GM23338 (cell line): ENCODE measurements around the gene KIF5A. TPM values are rescaled to one million over a fixed set of nuclear protein-coding genes. Genes with fewer than 3 reads are reported as not detected.

Experiments
- ATAC-seq: fragments of 200-7000 bp; cut with Tn5 transposase; 3 replicates; pipeline ENCODE4 v1.9.1; 2020
- DNase-seq: peaks from one replicate; pipeline ENCODE4 v3.0.0-alpha.2; 2015; ENCODE audit warnings: low spot score
- H2AFZ ChIP-seq: fragments of 200-600 bp; sonication (generic); 2 replicates; pipeline ENCODE4 v1.8.0; 2016; ENCODE audit warnings: antibody characterized with exemption, mild to moderate bottlenecking, moderate library complexity
- H3F3A ChIP-seq: fragments of 200-600 bp; sonication (generic); replicated peaks from 2 replicates; pipeline ENCODE4 v1.8.0; 2017; ENCODE audit warnings: antibody characterized with exemption, mixed run types, low read depth
- H3K27ac ChIP-seq: fragments of 200-600 bp; sonication (generic); 2 replicates; pipeline ENCODE4 v1.6.1; 2016; ENCODE audit warnings: low read depth
- H3K27me3 ChIP-seq: fragments of 200-600 bp; sonication (generic); 2 replicates; pipeline ENCODE4 v1.8.0; 2016; ENCODE audit warnings: mild to moderate bottlenecking, mixed run types, moderate library complexity; ENCODE audit not compliant: insufficient read depth
- H3K36me3 ChIP-seq: fragments of 200-600 bp; sonication (generic); 2 replicates; pipeline ENCODE4 v1.8.0; 2016; ENCODE audit warnings: mild to moderate bottlenecking; ENCODE audit not compliant: insufficient read depth
- H3K4me1 ChIP-seq: fragments of 200-600 bp; sonication (generic); 2 replicates; pipeline ENCODE4 v1.8.0; 2016; ENCODE audit warnings: mild to moderate bottlenecking, moderate library complexity; ENCODE audit not compliant: insufficient read depth
- H3K4me2 ChIP-seq: fragments of 200-600 bp; sonication (generic); 2 replicates; pipeline ENCODE4 v1.7.1; 2017; ENCODE audit warnings: mixed run types
- H3K4me3 ChIP-seq: fragments of 200-600 bp; sonication (generic); 2 replicates; pipeline ENCODE4 v1.6.1; 2016; ENCODE audit warnings: mixed run types
- H3K79me2 ChIP-seq: fragments of 200-600 bp; sonication (generic); replicated peaks from 2 replicates; pipeline ENCODE4 v1.8.0; 2017; ENCODE audit warnings: mild to moderate bottlenecking; ENCODE audit not compliant: insufficient read depth
- H3K9me2 ChIP-seq: fragments of 200-600 bp; sonication (generic); 2 replicates; pipeline ENCODE4 v1.8.0; 2017; ENCODE audit not compliant: insufficient read depth
- H4K20me1 ChIP-seq: fragments of 200-600 bp; sonication (generic); replicated peaks from 2 replicates; pipeline ENCODE4 v1.8.0; 2017; ENCODE audit warnings: mild to moderate bottlenecking; ENCODE audit not compliant: insufficient read depth
- H3K27ac Mint-ChIP-seq: 2 replicates; pipeline ENCODE4 v1.8.0; 2020; ENCODE audit warnings: inconsistent platforms, mild to moderate bottlenecking, moderate library complexity, mixed read lengths
- H3K27me3 Mint-ChIP-seq: 3 replicates; pipeline ENCODE4 v1.8.0; 2022; ENCODE audit warnings: low read depth, mild to moderate bottlenecking, moderate library complexity, mixed read lengths, inconsistent platforms; ENCODE audit not compliant: insufficient read depth, poor library complexity
- H3K36me3 Mint-ChIP-seq: 3 replicates; pipeline ENCODE4 v1.8.0; 2021; ENCODE audit warnings: low read depth, mild to moderate bottlenecking, inconsistent platforms, moderate library complexity, mixed read lengths
- H3K4me1 Mint-ChIP-seq: 3 replicates; pipeline ENCODE4 v1.8.0; 2020; ENCODE audit warnings: mild to moderate bottlenecking, inconsistent platforms, mixed read lengths
- H3K4me3 Mint-ChIP-seq: 3 replicates; pipeline ENCODE4 v1.8.0; 2021; ENCODE audit warnings: moderate library complexity, mild to moderate bottlenecking, inconsistent platforms, mixed read lengths
- H3K9me3 Mint-ChIP-seq: 3 replicates; pipeline ENCODE4 v1.8.0; 2020; ENCODE audit warnings: moderate library complexity, mild to moderate bottlenecking, inconsistent platforms, mixed read lengths
- CREB1 ChIP-seq: fragments of 250-450 bp; sonication (Bioruptor Pico); IDR thresholded peaks from 2 replicates; pipeline ENCODE4 v1.5.0; 2020; ENCODE audit warnings: low read depth, mild to moderate bottlenecking, moderate library complexity
- EZH2 ChIP-seq: fragments of 200-600 bp; sonication (generic); IDR thresholded peaks from one replicate; pipeline ENCODE4 v1.8.0; 2017; ENCODE audit warnings: antibody characterized with exemption, mild to moderate bottlenecking, low read depth; ENCODE audit not compliant: unreplicated experiment
- EZH2phosphoT487 ChIP-seq: fragments of 200-600 bp; sonication (generic); IDR thresholded peaks from one replicate; pipeline ENCODE4 v1.8.1; 2018; ENCODE audit warnings: antibody characterized with exemption; ENCODE audit not compliant: unreplicated experiment
- JUNB ChIP-seq: IDR thresholded peaks from one replicate; pipeline ENCODE4 v1.6.1; 2016; ENCODE audit warnings: antibody characterized with exemption; ENCODE audit not compliant: unreplicated experiment
- NANOG ChIP-seq: IDR thresholded peaks from 2 replicates; pipeline ENCODE4 v1.6.1; 2016; ENCODE audit warnings: antibody characterized with exemption, borderline replicate concordance
- POLR2AphosphoS5 ChIP-seq: IDR thresholded peaks from 2 replicates; pipeline ENCODE4 v1.6.1; 2016; ENCODE audit warnings: antibody characterized with exemption, low read depth
- REST ChIP-seq: IDR thresholded peaks from one replicate; pipeline ENCODE4 v1.6.1; 2018; ENCODE audit warnings: antibody characterized with exemption; ENCODE audit not compliant: unreplicated experiment
- STAT1 ChIP-seq: IDR thresholded peaks from one replicate; pipeline ENCODE4 v1.6.1; 2016; ENCODE audit warnings: antibody characterized with exemption; ENCODE audit not compliant: unreplicated experiment
- polyA plus RNA-seq: library from polyadenylated mRNA; unstranded; fragments of >200 nt; fragmentation: Nextera tagmentation; extraction: Ambion mirVana; gene quantifications from 2 replicates; pipeline ENCODE4 v1.2.1, GENCODE V29; 2016
- total RNA-seq: library from RNA; depleted of rRNA; stranded (reverse); fragments of >200 nt; shearing (Covaris generic); gene quantifications from 2 replicates; pipeline ENCODE4 v1.2.3, GENCODE V29; 2014
- TF ChIP-seq, protein P1 (sequence below): fragments of 250-450 bp; sonication (Bioruptor Pico); IDR thresholded peaks from 2 replicates; pipeline ENCODE4 v1.5.0; 2020; ENCODE audit warnings: mild to moderate bottlenecking, moderate library complexity
- TF ChIP-seq, protein P2 (sequence below), 2 experiments: fragments of 200-600 bp in 1 of 2; sonication (generic) in 1 of 2; conservative IDR thresholded peaks; 2 replicates each; pipeline versions ENCODE4 v1.5.1 to v1.6.1; 2016 to 2017; ENCODE audit warnings: antibody characterized with exemption in 2 of 2, low read depth in 2 of 2, mild to moderate bottlenecking in 2 of 2, moderate library complexity in 1 of 2

The KIF5A gene
- total and polyA plus RNA-seq, 2 experiments from 2014 or later = 11.1 to 21.3 TPM

DNA sequence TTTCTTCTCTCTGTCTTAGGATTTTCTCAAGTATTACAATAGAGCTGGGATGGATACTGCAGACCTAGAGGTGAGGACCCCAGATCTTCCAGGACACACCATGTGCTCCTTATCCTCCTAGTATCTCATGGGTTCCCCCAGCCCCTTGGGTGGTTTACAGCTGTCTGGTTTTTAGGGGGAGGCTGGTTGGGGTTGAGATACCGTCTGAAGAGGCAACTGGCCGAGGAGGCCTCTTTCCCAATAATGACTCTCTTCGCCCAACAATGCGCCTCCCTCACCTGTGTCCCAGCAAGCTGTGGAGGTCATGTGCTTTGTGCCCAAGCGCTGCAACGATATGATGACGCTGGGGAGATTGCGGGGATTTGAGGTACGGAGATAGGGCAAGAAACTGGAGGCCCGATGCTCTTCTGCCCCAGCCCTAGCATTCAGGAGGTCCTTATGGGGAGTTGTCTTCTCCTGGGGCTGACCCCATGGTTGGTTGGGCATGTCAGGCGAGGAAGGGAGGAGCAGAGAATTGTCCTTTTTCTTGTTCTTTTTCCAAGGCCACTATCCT lies 65.2 kb downstream of the KIF5A start:
- Mint-ChIP-seq H3K27me3 (peaks cover 87% of the 10 kb centered on the region), H3K4me1 (peaks cover 26% of the 10 kb centered on the region), H3K9me3 (no peaks in the 10 kb centered on the region), H3K4me3 (no peak overlapping the region), H3K27ac (no peak overlapping the region), H3K36me3 (peaks cover 20% of the 10 kb centered on the region; the same call in 1 of the 3 replicates)
- DNase-seq = no peak
- Histone ChIP-seq H3K27ac (no peak overlapping the region), H3K9me2 (no peaks in the 10 kb centered on the region), H2AFZ (no peak overlapping the region), H3K4me3 (no peak overlapping the region), H3K4me1 (peaks cover 28% of the 10 kb centered on the region; the same call in 1 of the 2 replicates), H3F3A (0 out of 2 replicates have a peak, but pooled peaks cover 9% of the 10 kb centered on the region), H3K36me3 (peaks cover 4% of the 10 kb centered on the region; the same call in 1 of the 2 replicates), H4K20me1 (no peaks in the 10 kb centered on the region; the same call in 1 of the 2 replicates), H3K79me2 (no peaks in the 10 kb centered on the region), H3K27me3 (peaks cover 95% of the 10 kb centered on the region), H3K4me2 (no peak overlapping the region)
- TF ChIP-seq EZH2phosphoT487 (no peak), EZH2 (peak; percentile 15)
- TF ChIP-seq, protein P1, sequence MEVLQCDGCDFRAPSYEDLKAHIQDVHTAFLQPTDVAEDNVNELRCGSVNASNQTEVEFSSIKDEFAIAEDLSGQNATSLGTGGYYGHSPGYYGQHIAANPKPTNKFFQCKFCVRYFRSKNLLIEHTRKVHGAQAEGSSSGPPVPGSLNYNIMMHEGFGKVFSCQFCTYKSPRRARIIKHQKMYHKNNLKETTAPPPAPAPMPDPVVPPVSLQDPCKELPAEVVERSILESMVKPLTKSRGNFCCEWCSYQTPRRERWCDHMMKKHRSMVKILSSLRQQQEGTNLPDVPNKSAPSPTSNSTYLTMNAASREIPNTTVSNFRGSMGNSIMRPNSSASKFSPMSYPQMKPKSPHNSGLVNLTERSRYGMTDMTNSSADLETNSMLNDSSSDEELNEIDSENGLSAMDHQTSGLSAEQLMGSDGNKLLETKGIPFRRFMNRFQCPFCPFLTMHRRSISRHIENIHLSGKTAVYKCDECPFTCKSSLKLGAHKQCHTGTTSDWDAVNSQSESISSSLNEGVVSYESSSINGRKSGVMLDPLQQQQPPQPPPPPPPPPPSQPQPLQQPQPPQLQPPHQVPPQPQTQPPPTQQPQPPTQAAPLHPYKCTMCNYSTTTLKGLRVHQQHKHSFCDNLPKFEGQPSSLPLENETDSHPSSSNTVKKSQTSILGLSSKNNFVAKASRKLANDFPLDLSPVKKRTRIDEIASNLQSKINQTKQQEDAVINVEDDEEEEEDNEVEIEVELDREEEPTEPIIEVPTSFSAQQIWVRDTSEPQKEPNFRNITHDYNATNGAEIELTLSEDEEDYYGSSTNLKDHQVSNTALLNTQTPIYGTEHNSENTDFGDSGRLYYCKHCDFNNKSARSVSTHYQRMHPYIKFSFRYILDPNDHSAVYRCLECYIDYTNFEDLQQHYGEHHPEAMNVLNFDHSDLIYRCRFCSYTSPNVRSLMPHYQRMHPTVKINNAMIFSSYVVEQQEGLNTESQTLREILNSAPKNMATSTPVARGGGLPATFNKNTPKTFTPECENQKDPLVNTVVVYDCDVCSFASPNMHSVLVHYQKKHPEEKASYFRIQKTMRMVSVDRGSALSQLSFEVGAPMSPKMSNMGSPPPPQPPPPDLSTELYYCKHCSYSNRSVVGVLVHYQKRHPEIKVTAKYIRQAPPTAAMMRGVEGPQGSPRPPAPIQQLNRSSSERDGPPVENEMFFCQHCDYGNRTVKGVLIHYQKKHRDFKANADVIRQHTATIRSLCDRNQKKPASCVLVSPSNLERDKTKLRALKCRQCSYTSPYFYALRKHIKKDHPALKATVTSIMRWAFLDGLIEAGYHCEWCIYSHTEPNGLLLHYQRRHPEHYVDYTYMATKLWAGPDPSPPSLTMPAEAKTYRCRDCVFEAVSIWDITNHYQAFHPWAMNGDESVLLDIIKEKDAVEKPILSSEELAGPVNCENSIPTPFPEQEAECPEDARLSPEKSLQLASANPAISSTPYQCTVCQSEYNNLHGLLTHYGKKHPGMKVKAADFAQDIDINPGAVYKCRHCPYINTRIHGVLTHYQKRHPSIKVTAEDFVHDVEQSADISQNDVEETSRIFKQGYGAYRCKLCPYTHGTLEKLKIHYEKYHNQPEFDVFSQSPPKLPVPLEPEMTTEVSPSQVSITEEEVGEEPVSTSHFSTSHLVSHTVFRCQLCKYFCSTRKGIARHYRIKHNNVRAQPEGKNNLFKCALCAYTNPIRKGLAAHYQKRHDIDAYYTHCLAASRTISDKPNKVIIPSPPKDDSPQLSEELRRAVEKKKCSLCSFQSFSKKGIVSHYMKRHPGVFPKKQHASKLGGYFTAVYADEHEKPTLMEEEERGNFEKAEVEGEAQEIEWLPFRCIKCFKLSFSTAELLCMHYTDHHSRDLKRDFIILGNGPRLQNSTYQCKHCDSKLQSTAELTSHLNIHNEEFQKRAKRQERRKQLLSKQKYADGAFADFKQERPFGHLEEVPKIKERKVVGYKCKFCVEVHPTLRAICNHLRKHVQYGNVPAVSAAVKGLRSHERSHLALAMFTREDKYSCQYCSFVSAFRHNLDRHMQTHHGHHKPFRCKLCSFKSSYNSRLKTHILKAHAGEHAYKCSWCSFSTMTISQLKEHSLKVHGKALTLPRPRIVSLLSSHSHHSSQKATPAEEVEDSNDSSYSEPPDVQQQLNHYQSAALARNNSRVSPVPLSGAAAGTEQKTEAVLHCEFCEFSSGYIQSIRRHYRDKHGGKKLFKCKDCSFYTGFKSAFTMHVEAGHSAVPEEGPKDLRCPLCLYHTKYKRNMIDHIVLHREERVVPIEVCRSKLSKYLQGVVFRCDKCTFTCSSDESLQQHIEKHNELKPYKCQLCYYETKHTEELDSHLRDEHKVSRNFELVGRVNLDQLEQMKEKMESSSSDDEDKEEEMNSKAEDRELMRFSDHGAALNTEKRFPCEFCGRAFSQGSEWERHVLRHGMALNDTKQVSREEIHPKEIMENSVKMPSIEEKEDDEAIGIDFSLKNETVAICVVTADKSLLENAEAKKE (CRISPR knock-in tag) = no peak
- no peak for ATAC-seq

- no peaks in the 10 kb centered on the region for H3K9me2 ChIP-seq
- H3K36me3 ChIP-seq = peaks cover 4% of the 10 kb centered on the region; the same call in 1 of the 2 replicates
- no peak for DNase-seq
- no peak overlapping the region for H3K27ac ChIP-seq
- no peaks in the 10 kb centered on the region for H3K79me2 ChIP-seq
- H3K4me2 ChIP-seq = no peak overlapping the region
- no peak for ATAC-seq
- H3K9me3 Mint-ChIP-seq = no peaks in the 10 kb centered on the region
- H2AFZ ChIP-seq = no peak overlapping the region
- H3K4me3 Mint-ChIP-seq = no peak overlapping the region
- H3K27me3 ChIP-seq = peaks cover 95% of the 10 kb centered on the region
- 0 out of 2 replicates have a peak, but pooled peaks cover 13% of the 10 kb centered on the region for H3F3A ChIP-seq
- peaks cover 89% of the 10 kb centered on the region for H3K27me3 Mint-ChIP-seq
- H3K4me1 Mint-ChIP-seq = peaks cover 28% of the 10 kb centered on the region
- H3K4me1 ChIP-seq = peaks cover 31% of the 10 kb centered on the region; the same call in 1 of the 2 replicates
- no peak overlapping the region for H3K27ac Mint-ChIP-seq
- peaks cover under 1% of the 10 kb centered on the region; the same call in 1 of the 2 replicates for H4K20me1 ChIP-seq
- H3K36me3 Mint-ChIP-seq = peaks cover 20% of the 10 kb centered on the region; the same call in 1 of the 3 replicates
- H3K4me3 ChIP-seq = no peak overlapping the region
- no peak for TF ChIP-seq NANOG
- no peak for TF ChIP-seq STAT1
- TF ChIP-seq, protein P2, sequence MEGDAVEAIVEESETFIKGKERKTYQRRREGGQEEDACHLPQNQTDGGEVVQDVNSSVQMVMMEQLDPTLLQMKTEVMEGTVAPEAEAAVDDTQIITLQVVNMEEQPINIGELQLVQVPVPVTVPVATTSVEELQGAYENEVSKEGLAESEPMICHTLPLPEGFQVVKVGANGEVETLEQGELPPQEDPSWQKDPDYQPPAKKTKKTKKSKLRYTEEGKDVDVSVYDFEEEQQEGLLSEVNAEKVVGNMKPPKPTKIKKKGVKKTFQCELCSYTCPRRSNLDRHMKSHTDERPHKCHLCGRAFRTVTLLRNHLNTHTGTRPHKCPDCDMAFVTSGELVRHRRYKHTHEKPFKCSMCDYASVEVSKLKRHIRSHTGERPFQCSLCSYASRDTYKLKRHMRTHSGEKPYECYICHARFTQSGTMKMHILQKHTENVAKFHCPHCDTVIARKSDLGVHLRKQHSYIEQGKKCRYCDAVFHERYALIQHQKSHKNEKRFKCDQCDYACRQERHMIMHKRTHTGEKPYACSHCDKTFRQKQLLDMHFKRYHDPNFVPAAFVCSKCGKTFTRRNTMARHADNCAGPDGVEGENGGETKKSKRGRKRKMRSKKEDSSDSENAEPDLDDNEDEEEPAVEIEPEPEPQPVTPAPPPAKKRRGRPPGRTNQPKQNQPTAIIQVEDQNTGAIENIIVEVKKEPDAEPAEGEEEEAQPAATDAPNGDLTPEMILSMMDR (conservative IDR thresholded peaks at IDR 0.05; ENCODE audit: low read depth in 2 of 2) = no peak
- TF ChIP-seq POLR2AphosphoS5 = no peak
- no peak for TF ChIP-seq CREB1 (CRISPR knock-in tag)
- no peak for TF ChIP-seq REST
- no peak for TF ChIP-seq EZH2phosphoT487
- no peak for TF ChIP-seq EZH2
- no peak for TF ChIP-seq JUNB
Observed at GRCh38 chr12:57615637-57616036, 65.8 kb downstream of the KIF5A start.
